Mesendoderm (in vitro differentiated cells): ENCODE measurements around the gene PELI3.
A peak's percentile ranks its signal among the peaks of the same experiment; 100 is the strongest.

Source experiments
- DNase-seq: peaks from one replicate; pipeline ENCODE4 v3.0.0; 2013
- H2AK5ac ChIP-seq: 2 replicates; pipeline ENCODE4 v1.6.1; 2013; ENCODE audit warnings: low read length, inconsistent platforms
- H2BK120ac ChIP-seq: 2 replicates; pipeline ENCODE4 v1.6.1; 2013; ENCODE audit warnings: low read depth, mild to moderate bottlenecking, low read length, moderate library complexity, mixed read lengths
- H2BK15ac ChIP-seq: replicated peaks from 2 replicates; pipeline ENCODE4 v1.6.1; 2013; ENCODE audit warnings: low read depth, mild to moderate bottlenecking, moderate library complexity
- H2BK5ac ChIP-seq: 2 replicates; pipeline ENCODE4 v1.6.1; 2013; ENCODE audit warnings: low read length, inconsistent platforms
- H3K18ac ChIP-seq: 2 replicates; pipeline ENCODE4 v1.6.1; 2013; ENCODE audit warnings: mild to moderate bottlenecking, low read length, mixed read lengths
- H3K23ac ChIP-seq: one replicate; pipeline ENCODE4 v1.6.1; 2013; ENCODE audit warnings: low read length
- H3K27ac ChIP-seq: 2 replicates; pipeline ENCODE4 v1.5.1; 2013; ENCODE audit warnings: low read depth, mild to moderate bottlenecking, inconsistent platforms, low read length, moderate library complexity
- H3K27me3 ChIP-seq: 2 replicates; pipeline ENCODE4 v1.6.1; 2013; ENCODE audit warnings: low read length, control low read depth, mild to moderate bottlenecking, inconsistent platforms; ENCODE audit not compliant: insufficient read depth, poor library complexity
- H3K36me3 ChIP-seq: 2 replicates; pipeline ENCODE4 v1.6.1; 2013; ENCODE audit warnings: low read length, inconsistent platforms; ENCODE audit not compliant: control insufficient read depth, insufficient read depth
- H3K4ac ChIP-seq: one replicate; pipeline ENCODE4 v1.6.1; 2013; ENCODE audit warnings: low read depth, mild to moderate bottlenecking, low read length, moderate library complexity
- H3K4me1 ChIP-seq: 2 replicates; pipeline ENCODE4 v1.6.1; 2013; ENCODE audit warnings: low read depth, low read length, inconsistent platforms; ENCODE audit not compliant: control insufficient read depth
- H3K4me2 ChIP-seq: 2 replicates; pipeline ENCODE4 v1.6.1; 2013; ENCODE audit warnings: low read length
- H3K4me3 ChIP-seq: 2 replicates; pipeline ENCODE4 v1.5.1; 2013; ENCODE audit warnings: mild to moderate bottlenecking, low read length
- H3K56ac ChIP-seq: one replicate; pipeline ENCODE4 v1.6.1; 2013; ENCODE audit warnings: low read length
- H3K79me1 ChIP-seq: 2 replicates; pipeline ENCODE4 v1.6.1; 2013; ENCODE audit warnings: low read length, inconsistent platforms
- H3K79me2 ChIP-seq: 2 replicates; pipeline ENCODE4 v1.6.1; 2013; ENCODE audit warnings: mild to moderate bottlenecking, low read length; ENCODE audit not compliant: control insufficient read depth, insufficient read depth
- H3K9ac ChIP-seq: 2 replicates; pipeline ENCODE4 v1.6.1; 2013; ENCODE audit warnings: low read length, inconsistent platforms
- H4K5ac ChIP-seq: one replicate; pipeline ENCODE4 v1.6.1; 2013; ENCODE audit warnings: low read length
- H4K8ac ChIP-seq: one replicate; pipeline ENCODE4 v1.6.1; 2013; ENCODE audit warnings: low read depth, mild to moderate bottlenecking, control low read depth, low read length, moderate library complexity
- WGBS: extraction: QIAGEN DNeasy Blood & Tissue Kit; methylation state at CpG from one replicate; pipeline ENCODE4 v1.1.7; 2013; ENCODE audit warnings: low lambda C conversion rate, missing lambda C conversion rate; ENCODE audit not compliant: insufficient coverage; ENCODE audit errors: extremely low coverage; 5-methylcytosine and 5-hydroxymethylcytosine counted together

Gene PELI3

DNA sequence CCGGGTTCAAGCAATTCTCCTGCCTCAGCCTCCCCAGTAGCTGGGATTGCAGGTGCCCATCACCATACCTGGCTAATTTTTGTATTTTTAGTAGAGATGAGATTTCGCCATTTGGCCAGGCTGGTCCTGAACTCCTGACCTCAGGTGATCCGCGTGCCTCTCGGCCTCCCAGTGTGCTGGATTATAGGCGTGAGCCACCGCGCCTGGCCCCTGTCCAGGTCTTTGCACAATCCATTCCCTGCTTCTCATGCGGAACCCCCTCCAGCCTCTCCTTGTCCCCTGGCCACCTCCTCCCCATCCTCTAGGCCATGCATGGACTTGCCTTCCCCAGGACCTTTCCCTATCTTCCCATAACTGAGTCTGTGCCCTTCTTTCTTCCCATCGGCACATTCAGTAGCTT is 22.3 kb downstream of the PELI3 start:
- H2AK5ac ChIP-seq, result no peak overlapping the region
- H3K23ac ChIP-seq, result no peak overlapping the region
- no peak overlapping the region for H2BK15ac ChIP-seq
- no peaks in the 10 kb centered on the region for H3K79me1 ChIP-seq
- no peak overlapping the region for H3K4me3 ChIP-seq
- H3K27ac ChIP-seq, result no peak overlapping the region
- no peak overlapping the region for H3K4ac ChIP-seq
- no peak overlapping the region for H3K56ac ChIP-seq
- H3K4me1 ChIP-seq, result no peaks in the 10 kb centered on the region
- H4K5ac ChIP-seq, result no peak overlapping the region
- no peak overlapping the region for H3K9ac ChIP-seq
- H3K27me3 ChIP-seq, result no peaks in the 10 kb centered on the region
- WGBS, result no CpG with 5 or more reads among the region's 10 CpGs
- H4K8ac ChIP-seq, result no peak overlapping the region
- H3K36me3 ChIP-seq, result peaks cover 3% of the 10 kb centered on the region
- no peak overlapping the region for H3K4me2 ChIP-seq
- no peak for DNase-seq
- no peak overlapping the region for H3K18ac ChIP-seq
- H2BK5ac ChIP-seq, result no peak overlapping the region
- no peak overlapping the region for H2BK120ac ChIP-seq
- no peaks in the 10 kb centered on the region for H3K79me2 ChIP-seq

DNA sequence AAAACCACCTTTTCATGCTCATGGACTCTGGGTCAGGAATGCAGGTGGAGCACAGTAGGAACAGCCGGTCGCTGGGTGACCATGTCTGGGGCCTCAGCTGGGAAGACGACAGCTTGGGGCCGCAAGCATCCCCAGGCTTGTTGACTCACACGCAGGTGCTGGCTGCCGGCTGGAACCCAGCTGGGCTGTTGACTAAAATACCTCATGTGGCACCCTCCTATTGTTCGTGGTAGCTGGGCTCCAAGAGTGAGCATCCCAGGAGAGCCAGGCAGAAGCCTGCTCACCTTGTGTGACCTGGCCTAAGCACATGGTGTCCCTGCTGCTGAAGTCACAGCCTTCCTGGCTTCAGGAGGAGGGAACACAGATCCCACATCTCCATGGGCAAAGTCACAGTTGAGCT is 22.9 kb downstream of the PELI3 start:
- H3K18ac ChIP-seq, result no peak overlapping the region
- no peak overlapping the region for H4K8ac ChIP-seq
- peaks cover 3% of the 10 kb centered on the region for H3K36me3 ChIP-seq
- H2BK120ac ChIP-seq, result no peak overlapping the region
- WGBS, result no CpG with 5 or more reads among the region's 7 CpGs
- no peaks in the 10 kb centered on the region for H3K4me1 ChIP-seq
- H4K5ac ChIP-seq, result no peak overlapping the region
- H3K79me2 ChIP-seq, result no peaks in the 10 kb centered on the region
- H3K4me3 ChIP-seq, result no peak overlapping the region
- DNase-seq, result no peak
- no peaks in the 10 kb centered on the region for H3K79me1 ChIP-seq
- H2BK15ac ChIP-seq, result no peak overlapping the region
- no peak overlapping the region for H3K56ac ChIP-seq
- H3K23ac ChIP-seq, result no peak overlapping the region
- no peak overlapping the region for H3K4ac ChIP-seq
- H3K27ac ChIP-seq, result no peak overlapping the region
- H3K4me2 ChIP-seq, result no peak overlapping the region
- no peaks in the 10 kb centered on the region for H3K27me3 ChIP-seq
- no peak overlapping the region for H2BK5ac ChIP-seq
- no peak overlapping the region for H3K9ac ChIP-seq
- no peak overlapping the region for H2AK5ac ChIP-seq

DNA sequence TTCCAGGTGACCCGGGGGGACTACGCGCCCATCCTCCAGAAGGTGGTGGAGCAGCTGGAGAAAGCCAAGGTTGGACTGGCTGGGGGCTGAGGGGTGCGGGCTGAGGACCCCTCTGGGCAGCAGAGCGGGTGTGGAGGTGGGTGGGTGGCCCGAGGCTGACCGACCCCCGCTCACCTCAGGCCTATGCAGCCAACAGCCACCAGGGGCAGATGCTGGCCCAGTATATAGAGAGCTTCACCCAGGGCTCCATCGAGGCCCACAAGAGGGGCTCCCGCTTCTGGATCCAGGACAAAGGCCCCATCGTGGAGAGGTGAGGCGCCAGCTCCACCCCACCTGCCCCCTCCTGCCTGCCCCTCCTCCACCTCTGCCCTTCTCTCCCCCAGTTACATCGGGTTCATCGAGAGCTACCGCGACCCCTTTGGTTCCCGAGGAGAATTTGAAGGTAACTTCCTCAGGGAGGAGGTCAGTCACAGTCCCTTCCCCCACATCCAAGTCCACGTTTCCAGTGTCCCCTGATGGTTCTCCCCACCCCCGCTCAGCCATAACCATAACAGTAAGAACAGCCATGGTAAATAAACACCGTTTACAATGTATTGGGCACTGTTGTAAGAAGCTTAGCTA is 24.7 kb downstream of the PELI3 start:
- H3K56ac ChIP-seq, result no peak overlapping the region
- no peak overlapping the region for H4K5ac ChIP-seq
- peaks cover 3% of the 10 kb centered on the region for H3K36me3 ChIP-seq
- H3K9ac ChIP-seq, result peak overlapping the region; percentile 12
- no peaks in the 10 kb centered on the region for H3K79me1 ChIP-seq
- H3K4ac ChIP-seq, result no peak overlapping the region
- H3K23ac ChIP-seq, result no peak overlapping the region
- H3K4me1 ChIP-seq, result no peaks in the 10 kb centered on the region
- H3K27me3 ChIP-seq, result no peaks in the 10 kb centered on the region
- no peak overlapping the region for H3K4me2 ChIP-seq
- H2BK5ac ChIP-seq, result no peak overlapping the region
- no peak overlapping the region for H2BK120ac ChIP-seq
- H3K27ac ChIP-seq, result no peak overlapping the region
- H3K79me2 ChIP-seq, result no peaks in the 10 kb centered on the region
- H3K4me3 ChIP-seq, result no peak overlapping the region
- WGBS, result no CpG with 5 or more reads among the region's 20 CpGs
- no peak overlapping the region for H4K8ac ChIP-seq
- H2BK15ac ChIP-seq, result no peak overlapping the region
- peak; percentile 45 for DNase-seq
- H3K18ac ChIP-seq, result no peak overlapping the region
- H2AK5ac ChIP-seq, result no peak overlapping the region

DNA sequence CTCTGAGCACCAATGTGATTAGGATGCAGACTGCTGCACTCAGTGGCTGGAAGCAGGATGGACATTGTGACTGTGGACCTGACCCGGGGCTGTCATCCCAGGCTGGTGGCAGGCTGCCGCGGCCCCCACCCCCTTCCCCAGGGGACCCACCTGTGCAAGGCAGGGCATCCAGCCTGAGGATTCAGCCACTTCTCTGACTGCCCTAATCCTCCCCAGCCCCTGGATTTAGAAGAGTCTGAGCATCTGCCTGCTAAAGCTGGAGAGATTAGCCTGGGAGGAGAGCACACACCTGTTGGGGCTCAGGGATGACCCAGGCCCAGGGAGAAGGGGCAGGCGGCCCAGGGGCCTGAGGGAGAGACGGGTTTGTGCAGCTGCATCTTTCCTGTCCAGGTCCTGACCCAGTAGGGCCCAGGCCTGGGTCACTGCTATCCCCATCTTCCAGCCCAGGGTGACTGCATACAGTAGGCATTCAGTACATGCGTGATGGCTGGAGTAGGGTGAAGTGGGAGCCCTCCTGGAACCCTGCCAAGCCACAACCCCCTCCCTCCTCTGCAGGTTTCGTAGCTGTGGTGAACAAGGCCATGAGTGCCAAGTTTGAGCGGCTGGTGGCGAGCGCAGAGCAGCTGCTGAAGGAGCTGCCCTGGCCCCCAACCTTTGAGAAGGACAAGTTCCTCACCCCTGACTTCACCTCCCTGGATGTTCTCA is 25.6 kb downstream of the PELI3 start:
- Histone ChIP-seq H3K18ac (no peak overlapping the region), H3K9ac (no peak overlapping the region), H3K4me3 (no peak overlapping the region), H3K27ac (no peak overlapping the region), H2AK5ac (no peak overlapping the region), H2BK120ac (no peak overlapping the region), H3K56ac (no peak overlapping the region), H2BK15ac (no peak overlapping the region), H2BK5ac (no peak overlapping the region), H3K4me2 (no peak overlapping the region), H4K5ac (no peak overlapping the region), H3K27me3 (no peaks in the 10 kb centered on the region), H3K4ac (no peak overlapping the region), H3K36me3 (peaks cover 5% of the 10 kb centered on the region), H3K79me1 (no peaks in the 10 kb centered on the region), H3K79me2 (no peaks in the 10 kb centered on the region), H4K8ac (no peak overlapping the region), H3K4me1 (no peaks in the 10 kb centered on the region), H3K23ac (no peak overlapping the region)
- WGBS, result no CpG with 5 or more reads among the region's 10 CpGs
- DNase-seq, result no peak

DNA sequence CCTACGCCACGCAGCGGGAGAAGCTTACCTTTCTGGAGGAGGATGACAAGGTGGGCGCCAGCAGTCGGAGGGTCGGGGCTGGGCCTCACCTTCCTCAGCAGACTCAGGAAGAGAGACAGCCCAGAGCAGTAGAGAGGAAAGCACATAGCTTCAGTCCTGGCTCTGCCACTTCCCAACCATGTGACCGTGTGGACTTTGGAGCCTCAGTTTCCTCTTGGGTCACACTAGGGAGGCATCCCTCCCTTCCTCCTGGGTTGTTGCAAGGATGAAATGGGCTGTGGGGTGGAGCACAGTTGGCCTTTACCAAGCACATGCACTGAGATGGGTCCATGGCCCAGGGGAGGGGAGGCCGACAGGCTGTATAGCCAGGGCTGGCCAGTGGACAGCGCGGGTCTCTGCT is 26.4 kb downstream of the PELI3 start:
- Histone ChIP-seq H3K4me3 (no peak overlapping the region), H3K79me1 (no peaks in the 10 kb centered on the region), H3K4me2 (no peak overlapping the region), H2BK5ac (no peak overlapping the region), H4K8ac (no peak overlapping the region), H3K4me1 (no peaks in the 10 kb centered on the region), H3K56ac (no peak overlapping the region), H3K36me3 (peaks cover 6% of the 10 kb centered on the region), H3K4ac (no peak overlapping the region), H2BK120ac (no peak overlapping the region), H3K23ac (no peak overlapping the region), H4K5ac (no peak overlapping the region), H3K79me2 (no peaks in the 10 kb centered on the region), H3K27me3 (no peaks in the 10 kb centered on the region), H3K18ac (no peak overlapping the region), H2BK15ac (no peak overlapping the region), H3K9ac (no peak overlapping the region), H3K27ac (no peak overlapping the region), H2AK5ac (no peak overlapping the region)
- no peak for DNase-seq
- no CpG with 5 or more reads among the region's 10 CpGs for WGBS

DNA sequence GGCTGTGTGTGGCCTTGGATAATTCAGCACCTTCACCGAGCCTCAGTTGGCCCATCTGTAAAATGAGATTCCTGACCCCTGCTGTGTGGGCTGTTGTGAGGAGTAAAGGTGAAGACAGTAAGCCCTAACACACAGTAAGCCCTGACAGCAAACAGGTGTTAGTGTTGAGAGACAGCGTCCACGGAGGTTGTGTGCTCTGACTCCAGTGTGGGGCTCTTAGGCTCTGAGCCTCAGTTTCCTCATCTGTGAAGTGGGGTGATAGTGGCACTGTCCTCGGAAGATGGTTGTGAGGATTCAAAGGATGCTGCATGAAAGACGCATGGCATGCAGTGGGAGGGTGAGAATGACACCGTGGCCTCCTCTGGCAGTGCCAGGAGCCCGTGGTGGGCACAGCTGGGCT is 27.8 kb downstream of the PELI3 start:
- H4K8ac ChIP-seq, result no peak overlapping the region
- H3K9ac ChIP-seq, result no peak overlapping the region
- no peak overlapping the region for H2BK120ac ChIP-seq
- no peak overlapping the region for H3K27ac ChIP-seq
- no peak overlapping the region for H3K18ac ChIP-seq
- H3K4me1 ChIP-seq, result no peaks in the 10 kb centered on the region
- no peaks in the 10 kb centered on the region for H3K27me3 ChIP-seq
- no peak overlapping the region for H4K5ac ChIP-seq
- H3K79me2 ChIP-seq, result no peaks in the 10 kb centered on the region
- no peak for DNase-seq
- H3K4me2 ChIP-seq, result no peak overlapping the region
- H2AK5ac ChIP-seq, result no peak overlapping the region
- no CpG with 5 or more reads among the region's 7 CpGs for WGBS
- no peak overlapping the region for H3K23ac ChIP-seq
- peaks cover 6% of the 10 kb centered on the region for H3K36me3 ChIP-seq
- no peaks in the 10 kb centered on the region for H3K79me1 ChIP-seq
- H2BK5ac ChIP-seq, result no peak overlapping the region
- no peak overlapping the region for H3K4ac ChIP-seq
- no peak overlapping the region for H3K4me3 ChIP-seq
- H2BK15ac ChIP-seq, result no peak overlapping the region
- no peak overlapping the region for H3K56ac ChIP-seq
